COR-L47 (cell line): ENCODE data around the gene XPR1.

ENCODE experiments used
- DNase-seq: peaks from one replicate; lab custom pipeline; 2025; lab: John Stamatoyannopoulos, UW

The XPR1 gene

DNA sequence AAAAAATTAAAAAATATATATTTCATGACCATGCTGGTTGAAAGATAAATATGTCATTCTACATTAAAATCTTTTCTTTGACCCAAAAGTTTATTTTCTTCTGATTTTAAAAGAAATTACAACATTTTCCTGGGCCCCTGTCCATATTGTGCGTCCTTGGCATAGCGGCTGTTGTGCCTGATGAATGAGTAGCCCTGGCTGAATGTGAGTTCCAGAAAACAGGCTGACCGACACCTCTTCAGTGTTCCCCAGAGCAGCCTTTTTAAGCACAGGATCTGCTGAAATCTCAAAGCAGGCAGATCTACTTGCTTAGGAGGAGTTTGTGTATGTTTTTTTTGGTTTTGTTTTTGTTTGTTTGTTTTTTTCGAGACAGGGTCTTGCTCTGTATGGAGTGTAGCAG is 300.6 kb downstream of the XPR1 start:
- no peak for DNase-seq

DNA sequence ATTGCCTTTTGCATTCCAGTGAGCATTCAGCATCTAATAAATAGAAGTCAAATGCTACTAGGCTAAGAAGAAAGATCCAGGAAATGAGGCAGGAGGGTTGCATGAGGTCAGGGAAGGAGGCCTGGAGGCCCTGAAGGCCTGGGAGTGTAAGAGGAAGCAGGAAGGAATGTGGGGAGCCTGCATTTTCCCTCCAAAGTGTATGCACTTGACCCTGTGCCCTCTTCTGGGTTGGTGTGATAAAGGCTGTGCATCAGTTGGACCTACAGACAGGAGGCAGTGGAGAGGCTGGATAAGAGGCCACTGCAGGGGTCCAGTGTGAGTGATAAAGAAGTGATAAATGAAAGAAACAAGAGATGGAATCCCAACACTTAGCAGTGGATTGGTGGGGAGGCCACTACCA is 301.3 kb downstream of the XPR1 start:
- DNase-seq = no peak

- DNase-seq = no peak
Measured at GRCh38 chr1:180934563-180934962, 302.7 kb downstream of the XPR1 start.

GRCh38 chr1:180935326-180936109 is 303.7 kb downstream of the XPR1 start:
- DNase-seq = no peak

GRCh38 chr1:180936110-180937011 is 304.5 kb downstream of the XPR1 start:
- no peak for DNase-seq

- DNase-seq = no peak
Measured at GRCh38 chr1:180937012-180937372, 305.2 kb downstream of the XPR1 start.

DNA sequence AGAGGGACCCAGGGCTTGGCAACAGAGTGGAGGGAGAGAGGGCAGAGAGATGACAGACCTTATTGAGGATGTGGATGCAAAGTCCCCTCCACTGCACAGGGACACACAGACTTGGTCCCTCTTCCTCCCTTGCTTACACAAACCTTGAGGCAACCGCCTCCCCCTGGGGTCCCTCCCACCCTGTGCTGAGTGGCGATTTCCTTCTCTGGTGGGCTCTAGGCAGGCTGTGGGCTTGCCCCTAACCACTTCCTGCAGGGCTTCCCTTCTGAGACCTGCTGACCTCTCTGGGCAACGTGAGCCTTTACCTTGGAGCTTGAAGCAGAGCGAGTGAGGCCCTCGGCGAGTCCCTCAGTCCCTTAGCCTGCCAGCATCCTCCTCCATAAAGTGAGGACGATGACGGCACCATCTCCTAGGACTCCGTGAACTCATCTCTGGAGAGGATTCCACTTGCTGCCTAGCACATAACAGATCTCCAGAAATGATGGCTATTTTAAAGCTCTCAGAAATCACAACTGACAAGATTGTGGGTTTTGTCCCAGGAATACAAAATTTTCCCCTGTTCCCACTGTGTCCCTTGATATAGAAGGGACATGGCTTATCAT is 305.9 kb downstream of the XPR1 start:
- DNase-seq = no peak

GRCh38 chr1:180939073-180939710 is 307.4 kb downstream of the XPR1 start:
- DNase-seq = no peak

DNA sequence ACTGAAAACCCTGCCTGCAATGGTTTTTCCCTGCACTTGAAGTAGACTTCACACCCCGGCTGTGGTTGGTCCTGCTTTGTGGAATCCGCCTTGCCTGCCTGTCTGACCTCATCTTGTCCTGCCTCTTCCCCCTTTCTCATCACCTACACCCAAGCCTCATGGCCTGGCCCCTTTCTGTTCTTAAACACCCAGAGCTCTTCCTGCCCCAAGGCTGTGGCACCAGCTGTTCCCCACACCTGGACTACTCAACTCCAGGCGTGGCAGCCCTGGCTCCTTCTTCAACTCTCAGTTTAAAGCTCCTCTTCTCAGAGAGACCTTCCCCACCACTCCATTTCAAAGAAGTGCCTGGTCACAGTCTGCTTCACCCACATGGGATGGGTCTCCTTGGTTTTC is 307.9 kb downstream of the XPR1 start:
- no peak for DNase-seq
